Breast epithelium (tissue), 4 donors: ENCODE measurements around the gene SLC15A1. TPM values are rescaled to one million over a fixed set of nuclear protein-coding genes. Genes with fewer than 3 reads are reported as not detected.

Experiments used
- DNase-seq, 2 donors: peaks; one replicate each; pipeline ENCODE4 v3.0.0-alpha.2; 2019; ENCODE audit warnings: low spot score in 2 of 2
- H3K27ac ChIP-seq, 2 donors: fragments of 200-600 bp; sonication (generic) in 1 of 2; one replicate each; pipeline ENCODE4 v1.5.1; 2016 to 2019; ENCODE audit warnings: mild to moderate bottlenecking in 1 of 2
- H3K27me3 ChIP-seq, 2 donors: fragments of 200-600 bp; sonication (generic) in 1 of 2; one replicate each; pipeline versions ENCODE4 v1.5.1 to v1.6.0; 2017 to 2019; ENCODE audit warnings: control low read depth in 1 of 2, mild to moderate bottlenecking in 1 of 2
- H3K36me3 ChIP-seq: fragments of 200-600 bp; one replicate; pipeline ENCODE4 v1.5.1; 2019
- H3K4me1 ChIP-seq, 2 donors: fragments of 200-600 bp; sonication (generic); one replicate each; pipeline ENCODE4 v1.5.1; 2016 to 2019; ENCODE audit warnings: control low read depth in 1 of 2
- H3K4me3 ChIP-seq, 3 donors: fragments of 200-600 bp; sonication (generic); 1 replicate in 2 of 3; 2 replicates in 1 of 3; pipeline ENCODE4 v1.5.1; 2016 to 2019; ENCODE audit warnings: mild to moderate bottlenecking in 3 of 3, moderate library complexity in 2 of 3
- H3K9me3 ChIP-seq, 2 donors: fragments of 200-600 bp; sonication (generic) in 1 of 2; one replicate each; pipeline ENCODE4 v1.5.1; 2016 to 2019; ENCODE audit warnings: control low read depth in 1 of 2
- CTCF ChIP-seq, 3 donors: fragments of 450-650 bp; IDR thresholded peaks; one replicate each; pipeline ENCODE4 v1.5.1; 2016 to 2017; ENCODE audit warnings: antibody characterized with exemption in 3 of 3, mild to moderate bottlenecking in 3 of 3, moderate library complexity in 3 of 3
- POLR2A ChIP-seq: fragments of 450-650 bp; IDR thresholded peaks from one replicate; pipeline ENCODE4 v1.6.1; 2016; ENCODE audit warnings: antibody characterized with exemption, mild to moderate bottlenecking, moderate library complexity
- POLR2AphosphoS5 ChIP-seq, 3 donors: sonication (generic); formaldehyde crosslinking; IDR thresholded peaks; one replicate each; pipeline ENCODE4 v1.6.1; 2017; ENCODE audit warnings: antibody characterized with exemption in 3 of 3
- intact Hi-C: fragments of 100-400 bp; cut with DNase I; formaldehyde crosslinking; loops from one replicate; pipeline ENCODE4 v1.15.1; 2023; ENCODE audit warnings: low total_unique reads
- total RNA-seq, 3 donors: library from RNA; depleted of rRNA; stranded (reverse); fragments of >200 nt; gene quantifications; one replicate each; pipeline ENCODE4 v1.1.0, GENCODE V29; 2016

Gene SLC15A1
- total RNA-seq, 3 donors from 2014 or later = 1.3 TPM; not detected in 2

GRCh38 chr13:98781905-98782304, 29.4 kb upstream of the SLC15A1 start:
- intact Hi-C loops = no loop called here

GRCh38 chr13:98781470-98781869, 29.0 kb upstream of the SLC15A1 start:
- Histone ChIP-seq H3K4me1 (no peaks in the 10 kb centered on the region), H3K27me3 (no peaks in the 10 kb centered on the region), H3K36me3 (no peaks in the 10 kb centered on the region), H3K27ac (no peak overlapping the region), H3K4me3 (no peak overlapping the region), H3K9me3 (no peaks in the 10 kb centered on the region)
- intact Hi-C loops = no loop called here
- TF ChIP-seq POLR2AphosphoS5 (IDR thresholded peaks at IDR 0.05) = no peak
- TF ChIP-seq POLR2A = no peak
- no peak for TF ChIP-seq CTCF (IDR thresholded peaks at IDR 0.05)
- DNase-seq = no peak

More at GRCh38 chr13:98781905-98782304, 29.4 kb upstream of the SLC15A1 start:
- TF ChIP-seq CTCF (IDR thresholded peaks at IDR 0.05) (no peak), POLR2AphosphoS5 (IDR thresholded peaks at IDR 0.05) (no peak), POLR2A (no peak)
- Histone ChIP-seq H3K27ac (no peak overlapping the region), H3K27me3 (no peaks in the 10 kb centered on the region), H3K4me1 (no peaks in the 10 kb centered on the region), H3K36me3 (no peaks in the 10 kb centered on the region), H3K9me3 (no peaks in the 10 kb centered on the region), H3K4me3 (no peak overlapping the region)
- DNase-seq = no peak

- Histone ChIP-seq H3K4me1 (no peaks in the 10 kb centered on the region), H3K27me3 (no peaks in the 10 kb centered on the region), H3K9me3 (no peaks in the 10 kb centered on the region), H3K36me3 (no peaks in the 10 kb centered on the region), H3K4me3 (no peak overlapping the region), H3K27ac (no peak overlapping the region)
- TF ChIP-seq POLR2A (no peak), POLR2AphosphoS5 (IDR thresholded peaks at IDR 0.05) (no peak), CTCF (IDR thresholded peaks at IDR 0.05) (no peak)
- no peak for DNase-seq
- intact Hi-C loops = no loop called here
Measured at GRCh38 chr13:98781045-98781444, 28.6 kb upstream of the SLC15A1 start.

- no peak for TF ChIP-seq CTCF (IDR thresholded peaks at IDR 0.05)
- no peak for TF ChIP-seq POLR2A
- no peak for TF ChIP-seq POLR2AphosphoS5 (IDR thresholded peaks at IDR 0.05)
- Histone ChIP-seq H3K36me3 (no peaks in the 10 kb centered on the region), H3K27ac (no peak overlapping the region), H3K4me3 (no peak overlapping the region), H3K27me3 (no peaks in the 10 kb centered on the region), H3K9me3 (no peaks in the 10 kb centered on the region), H3K4me1 (no peaks in the 10 kb centered on the region)
- intact Hi-C loops = no loop called here
- no peak for DNase-seq
Measured at GRCh38 chr13:98780451-98780850, 28.0 kb upstream of the SLC15A1 start.

- H3K9me3 ChIP-seq = no peaks in the 10 kb centered on the region
- H3K4me1 ChIP-seq = no peaks in the 10 kb centered on the region
- H3K36me3 ChIP-seq = no peaks in the 10 kb centered on the region
- H3K4me3 ChIP-seq = no peak overlapping the region
- intact Hi-C loops = no loop called here
- DNase-seq = no peak
- no peak overlapping the region for H3K27ac ChIP-seq
- TF ChIP-seq CTCF (IDR thresholded peaks at IDR 0.05) (no peak), POLR2A (no peak), POLR2AphosphoS5 (IDR thresholded peaks at IDR 0.05) (no peak)
- no peaks in the 10 kb centered on the region for H3K27me3 ChIP-seq
Measured at GRCh38 chr13:98779695-98780094, 27.2 kb upstream of the SLC15A1 start.
